Activated T-helper 2 cell treated with anti-CD3 and anti-CD28 coated beads, Interferon-gamma antibody, Interleukin-2, Interleukin-4, amounts not matched to agents 10 μg/mL and 5 μg/mL and 100 μg/mL, durations not matched to agents 14 hours and 24 hours and 36 hours (primary cell): ENCODE measurements around the gene DHRS2. TPM values are rescaled to one million over a fixed set of nuclear protein-coding genes. Genes with fewer than 3 reads are reported as not detected.
A peak's percentile ranks its signal among the peaks of the same experiment; 100 is the strongest.
"Not testable (repeated sequence)": the region's sequence is repeated elsewhere in the genome, so short reads cannot be mapped to it uniquely, and the experiment has no call there.

ENCODE experiments used
- DNase-seq: peaks from one replicate; pipeline ENCODE4 v3.0.0; 2021; ENCODE audit warnings: low spot score
- H3K27ac Mint-ChIP-seq: one replicate; pipeline ENCODE4 v1.8.0; 2021; ENCODE audit warnings: mixed read lengths
- H3K27me3 Mint-ChIP-seq: one replicate; pipeline ENCODE4 v1.8.0; 2021; ENCODE audit warnings: low read depth, mixed read lengths
- H3K36me3 Mint-ChIP-seq: one replicate; pipeline ENCODE4 v1.8.0; 2021; ENCODE audit warnings: low read depth, mixed read lengths
- H3K4me1 Mint-ChIP-seq: one replicate; pipeline ENCODE4 v1.8.0; 2021; ENCODE audit warnings: low read depth, mixed read lengths
- H3K4me3 Mint-ChIP-seq: one replicate; pipeline ENCODE4 v1.8.0; 2021; ENCODE audit warnings: low read depth, mild to moderate bottlenecking, moderate library complexity, mixed read lengths
- H3K9me3 Mint-ChIP-seq: one replicate; pipeline ENCODE4 v1.8.0; 2021; ENCODE audit warnings: mixed read lengths
- intact Hi-C: fragments of 100-400 bp; cut with micrococcal nuclease; formaldehyde crosslinking; loops from one replicate; pipeline ENCODE4 v1.15.1; 2023
- total RNA-seq: library from RNA; stranded (reverse); gene quantifications from 2 replicates; pipeline ENCODE4 v1.2.3, GENCODE V29; 2022

The DHRS2 gene
- total RNA-seq, 1 donor from 2014 or later = 2.2 TPM

- peaks cover 7% of the 10 kb centered on the region for H3K36me3 Mint-ChIP-seq
- H3K4me3 Mint-ChIP-seq = no peak overlapping the region
- H3K9me3 Mint-ChIP-seq = peaks cover 15% of the 10 kb centered on the region
- no peak for DNase-seq
- intact Hi-C loops = no loop called here
- H3K4me1 Mint-ChIP-seq = peaks cover 27% of the 10 kb centered on the region
- H3K27me3 Mint-ChIP-seq = no peaks in the 10 kb centered on the region
- no peak overlapping the region for H3K27ac Mint-ChIP-seq
Measured at GRCh38 chr14:23604675-23605170, 31.4 kb upstream of the DHRS2 start.

- Mint-ChIP-seq H3K36me3 (peaks cover 13% of the 10 kb centered on the region), H3K27ac (peak overlapping the region; percentile 89), H3K27me3 (no peaks in the 10 kb centered on the region), H3K4me3 (no peak overlapping the region), H3K9me3 (peaks cover 16% of the 10 kb centered on the region), H3K4me1 (peaks cover 37% of the 10 kb centered on the region)
- DNase-seq = no peak
- intact Hi-C loops = loop anchor here (1.0 kb wide), 1 partner anchor 271 kb away; no protein-coding TSS in a partner anchor
Measured at GRCh38 chr14:23605931-23606585, 30.1 kb upstream of the DHRS2 start.

- DNase-seq = no peak
- H3K4me1 Mint-ChIP-seq = peaks cover 39% of the 10 kb centered on the region
- H3K9me3 Mint-ChIP-seq = peaks cover 16% of the 10 kb centered on the region
- H3K27ac Mint-ChIP-seq = no peak overlapping the region
- no peak overlapping the region for H3K4me3 Mint-ChIP-seq
- no peaks in the 10 kb centered on the region for H3K27me3 Mint-ChIP-seq
- peaks cover 13% of the 10 kb centered on the region for H3K36me3 Mint-ChIP-seq
- intact Hi-C loops = no loop called here
Measured at GRCh38 chr14:23608454-23608853, 27.7 kb upstream of the DHRS2 start.

GRCh38 chr14:23609001-23609400, 27.2 kb upstream of the DHRS2 start:
- DNase-seq = no peak
- Mint-ChIP-seq H3K27me3 (no peaks in the 10 kb centered on the region), H3K36me3 (peaks cover 13% of the 10 kb centered on the region), H3K9me3 (peaks cover 16% of the 10 kb centered on the region), H3K4me1 (peaks cover 39% of the 10 kb centered on the region), H3K27ac (peak overlapping the region; percentile 1), H3K4me3 (no peak overlapping the region)
- intact Hi-C loops = no loop called here

GRCh38 chr14:23609411-23610089, 26.6 kb upstream of the DHRS2 start:
- H3K27ac Mint-ChIP-seq = peak overlapping the region; percentile 87
- H3K36me3 Mint-ChIP-seq = peaks cover 13% of the 10 kb centered on the region
- DNase-seq, H3K4me3 Mint-ChIP-seq, H3K27me3 Mint-ChIP-seq, intact Hi-C loops: not testable (repeated sequence)
- peaks cover 39% of the 10 kb centered on the region for H3K4me1 Mint-ChIP-seq
- H3K9me3 Mint-ChIP-seq = peaks cover 16% of the 10 kb centered on the region

- H3K27ac Mint-ChIP-seq = peak overlapping the region; percentile 87
- peaks cover 13% of the 10 kb centered on the region for H3K36me3 Mint-ChIP-seq
- no peaks in the 10 kb centered on the region for H3K27me3 Mint-ChIP-seq
- peaks cover 16% of the 10 kb centered on the region for H3K9me3 Mint-ChIP-seq
- H3K4me3 Mint-ChIP-seq = no peak overlapping the region
- peaks cover 39% of the 10 kb centered on the region for H3K4me1 Mint-ChIP-seq
- intact Hi-C loops = no loop called here
- DNase-seq = no peak
Measured at GRCh38 chr14:23610090-23610814, 25.9 kb upstream of the DHRS2 start.

GRCh38 chr14:23610815-23611289, 25.3 kb upstream of the DHRS2 start:
- Mint-ChIP-seq H3K27me3 (no peaks in the 10 kb centered on the region), H3K4me1 (peaks cover 34% of the 10 kb centered on the region), H3K4me3 (no peak overlapping the region), H3K36me3 (peaks cover 13% of the 10 kb centered on the region), H3K27ac (peak overlapping the region; percentile 87), H3K9me3 (peaks cover 16% of the 10 kb centered on the region)
- no peak for DNase-seq
- intact Hi-C loops = no loop called here

- no peak for DNase-seq
- Mint-ChIP-seq H3K36me3 (peaks cover 13% of the 10 kb centered on the region), H3K4me1 (peaks cover 23% of the 10 kb centered on the region), H3K9me3 (peaks cover 16% of the 10 kb centered on the region), H3K4me3 (no peak overlapping the region), H3K27ac (no peak overlapping the region), H3K27me3 (no peaks in the 10 kb centered on the region)
- intact Hi-C loops = no loop called here
Measured at GRCh38 chr14:23612354-23612732, 23.8 kb upstream of the DHRS2 start.

GRCh38 chr14:23612802-23613201, 23.4 kb upstream of the DHRS2 start:
- no peak for DNase-seq
- peaks cover 13% of the 10 kb centered on the region for H3K36me3 Mint-ChIP-seq
- no peaks in the 10 kb centered on the region for H3K27me3 Mint-ChIP-seq
- intact Hi-C loops = no loop called here
- H3K9me3 Mint-ChIP-seq = peaks cover 16% of the 10 kb centered on the region
- peaks cover 21% of the 10 kb centered on the region for H3K4me1 Mint-ChIP-seq
- no peak overlapping the region for H3K4me3 Mint-ChIP-seq
- no peak overlapping the region for H3K27ac Mint-ChIP-seq

- no peak for DNase-seq
- Mint-ChIP-seq H3K27me3 (no peaks in the 10 kb centered on the region), H3K36me3 (peaks cover 13% of the 10 kb centered on the region), H3K4me1 (peaks cover 21% of the 10 kb centered on the region), H3K9me3 (peaks cover 16% of the 10 kb centered on the region), H3K27ac (no peak overlapping the region), H3K4me3 (no peak overlapping the region)
- intact Hi-C loops = no loop called here
Measured at GRCh38 chr14:23613242-23614070, 22.7 kb upstream of the DHRS2 start.

GRCh38 chr14:23614395-23614828, 21.8 kb upstream of the DHRS2 start:
- peaks cover 7% of the 10 kb centered on the region for H3K9me3 Mint-ChIP-seq
- no peak overlapping the region for H3K27ac Mint-ChIP-seq
- peaks cover 6% of the 10 kb centered on the region for H3K36me3 Mint-ChIP-seq
- peaks cover 4% of the 10 kb centered on the region for H3K27me3 Mint-ChIP-seq
- DNase-seq = no peak
- peaks cover 19% of the 10 kb centered on the region for H3K4me1 Mint-ChIP-seq
- H3K4me3 Mint-ChIP-seq = no peak overlapping the region
- intact Hi-C loops = no loop called here

- peaks cover 9% of the 10 kb centered on the region for H3K4me1 Mint-ChIP-seq
- DNase-seq = no peak
- H3K27ac Mint-ChIP-seq = no peak overlapping the region
Measured at GRCh38 chr14:23615856-23616255, 20.3 kb upstream of the DHRS2 start.

More at GRCh38 chr14:23615856-23616255, 20.3 kb upstream of the DHRS2 start:
- Mint-ChIP-seq H3K9me3 (no peaks in the 10 kb centered on the region), H3K27me3 (peaks cover 9% of the 10 kb centered on the region), H3K4me3 (no peak overlapping the region), H3K36me3 (no peaks in the 10 kb centered on the region)
- intact Hi-C loops = no loop called here
